Measurements from ENCODE around the gene DNAJC1.
"Not testable (repeated sequence)": the region's sequence is repeated elsewhere in the genome, so short reads cannot be mapped to it uniquely, and the experiment has no call there.

DNAJC1 gene

DNA sequence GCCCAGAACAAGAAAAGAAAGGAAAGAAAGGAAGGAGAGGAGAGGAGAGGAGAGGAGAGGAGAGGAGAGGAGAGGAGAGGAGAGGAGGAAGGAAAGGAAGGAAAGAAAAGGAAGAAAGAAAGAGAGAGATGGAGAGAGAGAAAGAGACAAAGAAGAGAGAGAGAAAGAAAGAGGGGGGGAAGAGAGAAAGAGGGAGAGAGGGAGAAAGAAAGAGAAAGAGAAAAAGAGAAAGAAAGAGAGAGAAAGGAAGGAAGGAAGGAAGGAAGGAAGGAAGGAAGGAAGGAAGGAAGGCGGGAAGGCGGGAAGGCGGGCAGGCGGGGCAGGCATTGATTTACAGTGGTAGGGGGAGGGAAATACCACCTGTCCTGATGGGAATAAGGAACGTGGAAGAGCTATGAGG is 92.7 kb downstream of the DNAJC1 start:
- no peak for DNase-seq (ENCODE audit: low read depth in 2 of 2, low spot score in 1 of 2)

DNA sequence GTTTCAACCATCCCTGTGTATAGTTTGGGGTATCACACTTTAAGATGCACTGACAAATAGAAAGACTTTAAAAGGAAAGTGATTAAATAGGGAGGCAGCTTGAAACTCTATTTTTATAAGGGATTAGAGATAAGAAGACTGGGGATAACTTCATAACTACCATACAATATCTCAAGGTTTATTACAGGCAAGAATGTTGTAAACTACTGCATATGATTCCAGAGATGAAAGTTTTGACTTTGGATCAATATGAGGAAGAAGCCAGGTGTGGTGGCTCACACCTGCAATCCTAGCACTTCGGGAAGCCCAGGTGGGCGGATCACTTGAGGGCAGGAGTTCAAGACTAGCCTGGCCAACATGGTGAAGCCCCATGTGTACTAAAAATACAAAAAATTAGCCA is 96.1 kb downstream of the DNAJC1 start:
- no peak for DNase-seq (ENCODE audit: low read depth in 2 of 2, low spot score in 1 of 2)

DNA sequence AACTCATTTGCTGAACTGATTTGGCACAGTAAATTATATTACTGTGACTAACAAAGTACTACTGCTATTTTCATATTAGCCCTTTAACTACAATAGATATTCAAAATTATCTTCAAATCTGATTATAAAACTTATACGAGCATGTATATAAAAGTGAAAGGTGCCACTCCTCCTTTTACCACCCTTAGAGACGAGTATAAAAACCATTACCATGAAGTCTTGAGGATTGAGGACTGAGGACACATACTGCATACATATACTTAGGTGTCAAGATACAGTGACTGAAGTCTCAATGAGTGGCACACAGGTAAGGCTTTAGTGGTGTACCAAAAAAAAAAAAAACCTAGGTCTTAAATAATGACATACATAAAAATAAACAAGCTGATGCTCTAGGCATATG is 98.6 kb downstream of the DNAJC1 start:
- DNase-seq (ENCODE audit: low read depth in 2 of 2, low spot score in 1 of 2) = no peak

DNA sequence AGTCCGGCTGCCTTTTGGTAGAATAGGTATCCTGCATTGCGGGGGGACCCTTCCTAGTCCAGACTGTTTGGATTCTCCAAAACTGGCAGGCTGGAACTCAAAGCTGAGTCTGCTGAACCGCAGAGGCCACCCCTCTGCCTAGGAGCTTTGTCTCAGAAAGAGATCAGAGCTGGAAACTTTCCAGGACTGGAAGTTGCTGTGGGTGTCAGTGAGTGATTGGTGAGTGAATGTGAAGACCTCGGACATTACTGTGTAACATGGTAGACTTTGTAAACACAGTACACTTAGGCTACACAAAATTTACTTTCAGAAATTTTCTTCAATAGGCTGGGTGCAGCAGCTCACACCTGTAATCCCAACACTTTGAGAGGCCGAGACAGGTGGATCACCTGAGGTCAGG is 103.8 kb downstream of the DNAJC1 start:
- no peak for DNase-seq (ENCODE audit: low read depth in 2 of 2, low spot score in 1 of 2)

- DNase-seq (ENCODE audit: low read depth in 2 of 2, low spot score in 1 of 2) = no peak
These were observed 107.6 kb downstream of the DNAJC1 start for GRCh38 chr10:21895932-21896331.

GRCh38 chr10:21894648-21895342 is 108.7 kb downstream of the DNAJC1 start:
- no peak for DNase-seq (ENCODE audit: low read depth in 2 of 2, low spot score in 1 of 2)

GRCh38 chr10:21891439-21891838 is 112.1 kb downstream of the DNAJC1 start:
- DNase-seq (ENCODE audit: low read depth in 2 of 2, low spot score in 1 of 2) = no peak

GRCh38 chr10:21889477-21890275 is 113.9 kb downstream of the DNAJC1 start:
- DNase-seq (ENCODE audit: low read depth in 2 of 2, low spot score in 1 of 2) = no peak

GRCh38 chr10:21888959-21889358 is 114.6 kb downstream of the DNAJC1 start:
- no peak for DNase-seq (ENCODE audit: low read depth in 2 of 2, low spot score in 1 of 2)

- DNase-seq (ENCODE audit: low read depth in 2 of 2, low spot score in 1 of 2) = no peak
These were observed 117.6 kb downstream of the DNAJC1 start for GRCh38 chr10:21885940-21886339.

DNA sequence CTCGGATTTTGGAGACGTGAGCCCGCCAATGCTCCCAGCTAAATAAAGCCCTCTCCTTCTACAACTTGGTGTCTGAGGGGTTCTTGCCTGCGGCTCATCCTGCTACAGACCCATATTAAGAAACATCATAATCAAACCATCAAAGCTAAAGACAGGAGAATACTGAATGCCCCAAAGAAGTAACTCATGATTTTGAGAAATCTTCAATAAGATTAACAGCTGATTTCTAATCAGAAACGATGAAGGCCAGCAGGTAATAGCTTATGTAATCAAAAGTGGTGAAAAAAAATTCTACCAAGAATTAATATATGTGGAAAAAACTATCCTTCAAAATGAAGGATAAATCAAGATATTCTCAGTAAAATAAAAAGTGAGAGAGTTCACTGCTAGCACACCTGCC is 130.3 kb downstream of the DNAJC1 start:
- no peak for DNase-seq (ENCODE audit: low read depth in 2 of 2, low spot score in 1 of 2)

DNA sequence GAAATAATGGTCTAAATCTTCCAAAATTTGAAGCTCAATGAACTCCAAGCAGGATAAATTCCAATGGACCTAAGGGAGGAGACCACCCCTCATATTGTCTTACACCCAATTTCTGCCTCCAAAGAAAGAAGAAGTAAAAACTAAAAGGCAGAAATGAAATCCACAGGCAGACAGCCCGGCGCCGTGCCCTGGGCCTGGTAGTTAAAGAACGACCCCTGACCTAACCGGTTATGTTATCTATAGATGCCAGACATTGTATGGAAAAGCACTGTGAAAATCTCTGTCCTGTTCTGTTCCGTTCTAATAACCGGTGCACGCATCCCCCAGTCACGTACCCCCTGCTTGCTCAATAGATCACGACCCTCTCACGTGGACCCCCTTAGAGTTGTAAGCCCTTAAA is 130.8 kb downstream of the DNAJC1 start:
- DNase-seq (ENCODE audit: low read depth in 2 of 2, low spot score in 1 of 2) = not testable (repeated sequence)

- DNase-seq (ENCODE audit: low read depth in 2 of 2, low spot score in 1 of 2) = no peak
These were observed 132.7 kb downstream of the DNAJC1 start for GRCh38 chr10:21870849-21871248.

- not testable (repeated sequence) for DNase-seq (ENCODE audit: low read depth in 2 of 2, low spot score in 1 of 2)
These were observed 134.4 kb downstream of the DNAJC1 start for GRCh38 chr10:21869087-21869486.

GRCh38 chr10:21860718-21861117 is 142.8 kb downstream of the DNAJC1 start:
- no peak for DNase-seq (ENCODE audit: low read depth in 2 of 2, low spot score in 1 of 2)

DNA sequence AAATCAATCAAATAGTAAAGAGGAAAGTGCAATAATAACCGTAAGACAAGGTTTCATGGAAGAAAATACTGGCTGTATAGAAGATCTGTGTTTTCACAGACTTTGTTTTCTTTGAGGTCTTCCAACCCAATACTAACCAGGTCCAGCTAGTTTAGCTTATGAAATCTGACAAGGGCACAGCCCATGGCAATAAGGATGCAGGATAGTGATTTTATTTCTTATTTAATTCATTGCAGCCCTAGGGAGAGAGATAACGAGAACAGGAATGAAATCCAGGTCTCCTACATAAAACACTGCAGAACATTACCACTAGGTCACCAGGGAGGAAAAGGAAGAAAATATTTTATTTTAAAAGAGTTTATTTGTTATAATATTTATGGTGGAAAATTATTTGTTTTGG is 145.1 kb downstream of the DNAJC1 start:
- no peak for DNase-seq (ENCODE audit: low read depth in 2 of 2, low spot score in 1 of 2)

DNA sequence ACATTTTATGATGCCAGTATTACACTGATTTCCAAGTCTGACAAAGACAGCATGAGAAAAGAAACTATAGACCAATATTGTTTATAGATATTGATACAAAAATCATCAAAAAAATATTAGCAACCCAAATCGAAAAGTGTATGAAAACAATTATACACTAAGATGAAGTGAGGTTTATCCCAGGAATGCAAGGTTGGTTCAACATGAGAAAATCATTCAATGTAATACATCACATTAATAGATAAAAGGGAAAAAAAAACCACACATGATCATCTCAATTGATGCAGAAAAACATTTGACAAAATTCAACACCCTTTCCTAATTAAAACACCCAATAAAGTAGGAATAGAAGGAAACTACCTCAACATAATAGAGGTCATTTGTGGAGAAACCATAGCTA is 153.9 kb downstream of the DNAJC1 start:
- DNase-seq (ENCODE audit: low read depth in 2 of 2, low spot score in 1 of 2) = no peak

GRCh38 chr10:21843645-21844044 is 159.9 kb downstream of the DNAJC1 start:
- DNase-seq (ENCODE audit: low read depth in 2 of 2, low spot score in 1 of 2) = no peak

GRCh38 chr10:21841273-21841672 is 162.3 kb downstream of the DNAJC1 start:
- not testable (repeated sequence) for DNase-seq (ENCODE audit: low read depth in 2 of 2, low spot score in 1 of 2)

DNA sequence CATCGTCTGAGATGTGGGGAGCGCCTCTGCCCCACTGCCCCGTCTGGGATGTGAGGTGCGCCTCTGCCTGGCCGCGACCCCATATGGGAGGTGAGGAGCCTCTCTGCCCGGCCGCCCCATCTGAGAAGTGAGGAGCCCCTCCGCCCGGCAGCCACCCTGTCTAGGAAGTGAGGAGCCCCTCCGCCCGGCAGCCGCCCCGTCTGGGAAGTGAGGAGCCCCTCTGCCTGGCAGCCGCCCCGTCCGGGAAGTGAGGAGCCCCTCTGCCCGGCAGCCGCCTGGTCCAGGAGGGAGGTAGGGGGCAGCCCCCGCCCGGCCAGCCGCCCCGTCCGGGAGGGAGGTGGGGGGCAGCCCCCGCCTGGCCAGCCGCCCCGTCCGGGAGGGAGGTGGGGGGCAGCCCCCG is 166.0 kb downstream of the DNAJC1 start:
- DNase-seq (ENCODE audit: low read depth in 2 of 2, low spot score in 1 of 2) = not testable (repeated sequence)

GRCh38 chr10:21834574-21834973 is 169.0 kb downstream of the DNAJC1 start:
- DNase-seq (ENCODE audit: low read depth in 2 of 2, low spot score in 1 of 2) = not testable (repeated sequence)

DNA sequence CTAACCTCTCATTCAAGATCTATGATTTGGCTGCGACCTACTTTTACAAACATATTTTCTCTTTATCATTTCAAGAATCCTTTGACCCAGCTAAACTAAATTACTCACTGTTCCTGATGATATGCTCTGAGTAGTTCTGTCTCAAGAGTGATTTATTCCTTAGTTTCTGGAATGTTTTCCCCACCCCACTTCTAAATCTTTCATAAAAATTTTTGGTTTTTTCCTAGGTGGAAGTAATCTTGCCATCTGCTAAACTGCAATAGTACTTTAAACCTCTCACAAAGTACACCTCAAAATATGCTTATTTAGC is 170.8 kb downstream of the DNAJC1 start:
- no peak for DNase-seq (ENCODE audit: low read depth in 2 of 2, low spot score in 1 of 2)
